Fibroblast of the aortic adventitia (primary cell): ENCODE results near the gene NCKAP5. TPM values are rescaled to one million over a fixed set of nuclear protein-coding genes. Genes with fewer than 3 reads are reported as not detected.

Source experiments
- DNase-seq: peaks from one replicate; pipeline ENCODE4 v3.0.0-alpha.2; 2010; ENCODE audit warnings: low read depth
- H3K4me3 ChIP-seq: 2 replicates; pipeline ENCODE4 v1.5.1; 2011; ENCODE audit warnings: low read depth, mild to moderate bottlenecking, control low read depth, low read length, moderate library complexity
- CTCF ChIP-seq: IDR thresholded peaks from 2 replicates; pipeline ENCODE4 v1.5.1; 2011; ENCODE audit warnings: mild to moderate bottlenecking, low read length, control low read depth, inconsistent platforms; ENCODE audit not compliant: insufficient read depth
- total RNA-seq: library from RNA; depleted of rRNA; stranded (reverse); fragments of >200 nt; gene quantifications from 2 replicates; pipeline ENCODE4 v1.2.3, GENCODE V29; 2012; ENCODE audit warnings: low replicate concordance

NCKAP5 gene
- total RNA-seq, 1 donor, result 4.4 TPM

GRCh38 chr2:132731441-132731840 lies 836.8 kb downstream of the NCKAP5 start:
- no peak for DNase-seq
- no peak overlapping the region for H3K4me3 ChIP-seq

GRCh38 chr2:132730611-132731010 lies 837.7 kb downstream of the NCKAP5 start:
- no peak for DNase-seq
- no peak overlapping the region for H3K4me3 ChIP-seq
- no peak for TF ChIP-seq CTCF

More at GRCh38 chr2:132731441-132731840, 836.8 kb downstream of the NCKAP5 start:
- no peak for TF ChIP-seq CTCF

GRCh38 chr2:132729522-132729921 lies 838.7 kb downstream of the NCKAP5 start:
- TF ChIP-seq CTCF, result no peak
- no peak for DNase-seq
- H3K4me3 ChIP-seq, result no peak overlapping the region

- DNase-seq, result no peak
- no peak overlapping the region for H3K4me3 ChIP-seq
- TF ChIP-seq CTCF, result no peak
These were observed 842.1 kb downstream of the NCKAP5 start for GRCh38 chr2:132726155-132726554.

- TF ChIP-seq CTCF, result no peak
- DNase-seq, result no peak
- H3K4me3 ChIP-seq, result no peak overlapping the region
These were observed 842.5 kb downstream of the NCKAP5 start for GRCh38 chr2:132725748-132726147.

- no peak overlapping the region for H3K4me3 ChIP-seq
- no peak for DNase-seq
- TF ChIP-seq CTCF, result no peak
These were observed 843.1 kb downstream of the NCKAP5 start for GRCh38 chr2:132725148-132725547.

GRCh38 chr2:132721938-132722337 lies 846.3 kb downstream of the NCKAP5 start:
- no peak for DNase-seq
- TF ChIP-seq CTCF, result no peak
- no peak overlapping the region for H3K4me3 ChIP-seq
